Measurements from ENCODE around the gene ZNF280B. TPM values are rescaled to one million over a fixed set of nuclear protein-coding genes. Genes with fewer than 3 reads are reported as not detected.

The ZNF280B gene
- total and polyA plus RNA-seq, 2 of the 13 experiments (the other 11 are each of a cell fraction or from before 2014, with no cell fraction given): 3.7 to 3.9 TPM

- TF ChIP-seq MAFG (CRISPR knock-in tag; IDR thresholded peaks at IDR 0.05): no peak
- TF ChIP-seq ZSCAN12 (CRISPR knock-in tag; IDR thresholded peaks at IDR 0.05): no peak
- TF ChIP-seq ZNF782 (CRISPR knock-in tag; IDR thresholded peaks at IDR 0.05; ENCODE audit: borderline replicate concordance): no peak
- no peak for TF ChIP-seq HOXA7 (CRISPR knock-in tag; IDR thresholded peaks at IDR 0.05)
- no peak for TF ChIP-seq RFX5 (IDR thresholded peaks at IDR 0.05; ENCODE audit: low read depth, low read length)
- TF ChIP-seq, protein P1, sequence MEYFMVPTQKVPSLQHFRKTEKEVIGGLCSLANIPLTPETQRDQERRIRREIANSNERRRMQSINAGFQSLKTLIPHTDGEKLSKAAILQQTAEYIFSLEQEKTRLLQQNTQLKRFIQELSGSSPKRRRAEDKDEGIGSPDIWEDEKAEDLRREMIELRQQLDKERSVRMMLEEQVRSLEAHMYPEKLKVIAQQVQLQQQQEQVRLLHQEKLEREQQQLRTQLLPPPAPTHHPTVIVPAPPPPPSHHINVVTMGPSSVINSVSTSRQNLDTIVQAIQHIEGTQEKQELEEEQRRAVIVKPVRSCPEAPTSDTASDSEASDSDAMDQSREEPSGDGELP (IDR thresholded peaks at IDR 0.05; ENCODE audit: borderline replicate concordance, low read depth): no peak
- 0 out of 2 replicates have a peak, but pooled peaks have one; percentile 14 for TF ChIP-seq ZNF644 (CRISPR knock-in tag; IDR thresholded peaks at IDR 0.05; ENCODE audit: low read depth)
- no peak for TF ChIP-seq RBFOX2 (IDR thresholded peaks at IDR 0.05; ENCODE audit: low read depth, low read length)
- no peak for TF ChIP-seq HDAC2 (CRISPR knock-in tag; IDR thresholded peaks at IDR 0.05)
- no peak for TF ChIP-seq ZNF382 (CRISPR knock-in tag; IDR thresholded peaks at IDR 0.05; ENCODE audit: borderline replicate concordance)
- no peak for TF ChIP-seq REPIN1 (CRISPR knock-in tag; IDR thresholded peaks at IDR 0.05; ENCODE audit: borderline replicate concordance, low read depth)
- no peak for TF ChIP-seq ZNF337 (CRISPR knock-in tag; IDR thresholded peaks at IDR 0.05; ENCODE audit: borderline replicate concordance, low read depth)
Observed at GRCh38 chr22:22480940-22481339, 27.6 kb downstream of the ZNF280B start (continued).

DNA sequence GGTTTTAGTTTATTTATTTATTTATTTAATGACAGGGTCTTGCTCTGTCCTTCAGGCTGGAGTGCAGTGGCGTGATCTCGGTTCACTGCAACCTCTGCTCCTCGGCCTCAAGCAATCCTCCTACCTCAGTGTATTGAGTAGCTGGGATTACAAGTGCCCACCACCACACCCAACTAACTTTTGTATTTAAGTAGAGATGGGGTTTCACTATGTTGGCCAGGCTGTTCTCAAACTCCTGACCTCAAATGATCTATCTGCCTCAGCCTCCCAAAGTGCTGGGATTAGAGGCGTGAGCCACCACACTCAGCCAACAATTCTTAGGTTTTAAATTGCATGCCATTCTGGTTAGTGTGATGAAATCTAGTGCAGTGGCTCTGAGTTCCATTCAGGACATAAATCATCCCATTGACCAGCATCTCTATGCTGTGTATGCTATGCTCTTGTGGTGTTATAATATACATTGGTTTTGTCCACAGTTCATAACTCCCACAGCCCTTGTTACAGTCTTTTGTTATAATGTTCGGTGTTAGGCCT, 28.5 kb downstream of the ZNF280B start:
- intact Hi-C loops (cut with micrococcal nuclease; ENCODE audit: unreplicated experiment): no loop called here
- peak; percentile 32 for ATAC-seq
- WGBS (ENCODE audit: low lambda C conversion rate): 53% methylated on average over 5 of the region's 5 CpGs
- H3K4me3 ChIP-seq (replicated peaks in 1 of 3; ENCODE audit: insufficient read depth in 1 of 3, low read depth in 2 of 3, low read length in 3 of 3): no peak overlapping the region
- no peaks in the 10 kb centered on the region for H3K79me2 ChIP-seq (ENCODE audit: insufficient read depth, low read length)
- DNase-seq (ENCODE audit: low spot score): no peak
- in situ Hi-C loops (cut with HindIII; ENCODE audit: extremely low pct_ligation_motif_present, low pct_unique_long_range_greater_than_20kb): no loop called here
- no peaks in the 10 kb centered on the region for H3K9me3 ChIP-seq (ENCODE audit: low read length)
- H3K27me3 ChIP-seq (ENCODE audit: control insufficient read depth in 1 of 2, insufficient read depth in 2 of 2, low read length in 2 of 2): no peaks in the 10 kb centered on the region
- H3K4me2 ChIP-seq (ENCODE audit: low read depth, low read length): peak overlapping the region; percentile 65
- TF ChIP-seq HOXA3 (CRISPR knock-in tag; IDR thresholded peaks at IDR 0.05): no peak
- BruUV-seq (replicated peaks): no TSS peak
- no peak overlapping the region for H3K27ac ChIP-seq (ENCODE audit: extremely low read length, insufficient read depth, low read length)
- H3K4me1 ChIP-seq (ENCODE audit: insufficient read depth, low read length): peaks cover 20% of the 10 kb centered on the region
- H2AFZ ChIP-seq (ENCODE audit: low read length): peak overlapping the region; percentile 60
- FAIRE-seq: no peak
- no peak overlapping the region for H3K9ac ChIP-seq (ENCODE audit: insufficient read depth, low read depth, low read length)
- no peaks in the 10 kb centered on the region for H4K20me1 ChIP-seq (ENCODE audit: insufficient read depth, low read length)
- ChIA-PET CTCF (ENCODE audit: low intra/inter-chr PET ratio, low total read pairs) (no interaction called here), POLR2A (no interaction called here)
- no peaks in the 10 kb centered on the region for H3K36me3 ChIP-seq (replicated peaks in 1 of 2; ENCODE audit: control insufficient read depth in 1 of 2, insufficient read depth in 2 of 2, low read length in 2 of 2)

Data from HepG2 (cell line).